Chondrocyte (in vitro differentiated cells): Measurements from ENCODE around the gene SRGN. TPM values are rescaled to one million over a fixed set of nuclear protein-coding genes. Genes with fewer than 3 reads are reported as not detected.
"Not testable (repeated sequence)": the region's sequence is repeated elsewhere in the genome, so short reads cannot be mapped to it uniquely, and the experiment has no call there.

Experiments
- DNase-seq: peaks from one replicate; pipeline ENCODE4 v3.0.0; 2021; ENCODE audit warnings: mixed read lengths, low spot score
- H3K27ac Mint-ChIP-seq: one replicate; pipeline ENCODE4 v1.8.0; 2021; ENCODE audit warnings: mild to moderate bottlenecking, moderate library complexity, mixed read lengths; ENCODE audit not compliant: unreplicated experiment
- H3K27me3 Mint-ChIP-seq: 2 replicates; pipeline ENCODE4 v1.8.0; 2021; ENCODE audit warnings: low read depth, mixed read lengths
- H3K36me3 Mint-ChIP-seq: 2 replicates; pipeline ENCODE4 v1.8.0; 2021; ENCODE audit warnings: low read depth, mixed read lengths
- H3K4me1 Mint-ChIP-seq: 2 replicates; pipeline ENCODE4 v1.8.0; 2021; ENCODE audit warnings: low read depth, mild to moderate bottlenecking, mixed read lengths
- H3K4me3 Mint-ChIP-seq: one replicate; pipeline ENCODE4 v1.8.0; 2021; ENCODE audit warnings: mild to moderate bottlenecking, moderate library complexity, mixed read lengths; ENCODE audit not compliant: unreplicated experiment
- H3K9me3 Mint-ChIP-seq: 2 replicates; pipeline ENCODE4 v1.8.0; 2021; ENCODE audit warnings: low read depth, mixed read lengths
- CTCF ChIP-seq: fragments of 200-600 bp; sonication (generic); IDR thresholded peaks from 2 replicates; pipeline ENCODE4 v1.5.0; 2021; ENCODE audit warnings: antibody characterized with exemption, mild to moderate bottlenecking, moderate library complexity
- total RNA-seq: library from RNA; stranded (reverse); gene quantifications from 3 replicates; pipeline ENCODE4 v1.2.1, GENCODE V29; 2021

The SRGN gene
- total RNA-seq, 1 donor from 2014 or later, result 16.0 TPM

GRCh38 chr10:69125554-69125953, 37.7 kb downstream of the SRGN start:
- peaks cover 35% of the 10 kb centered on the region for H3K4me1 Mint-ChIP-seq
- no peaks in the 10 kb centered on the region for H3K27me3 Mint-ChIP-seq
- H3K27ac Mint-ChIP-seq, result peak overlapping the region; percentile 12
- H3K9me3 Mint-ChIP-seq, result no peaks in the 10 kb centered on the region
- H3K4me3 Mint-ChIP-seq, result peak overlapping the region; percentile 87
- no peak for DNase-seq
- no peaks in the 10 kb centered on the region for H3K36me3 Mint-ChIP-seq
- TF ChIP-seq CTCF, result no peak

GRCh38 chr10:69130251-69130650, 42.3 kb downstream of the SRGN start:
- no peak for TF ChIP-seq CTCF
- Mint-ChIP-seq H3K36me3 (peaks cover 6% of the 10 kb centered on the region), H3K4me3 (no peak overlapping the region), H3K4me1 (peaks cover 33% of the 10 kb centered on the region), H3K27me3 (no peaks in the 10 kb centered on the region), H3K27ac (peak overlapping the region; percentile 50), H3K9me3 (no peaks in the 10 kb centered on the region)
- no peak for DNase-seq

- H3K9me3 Mint-ChIP-seq, result no peaks in the 10 kb centered on the region
- no peak for TF ChIP-seq CTCF
- no peak overlapping the region for H3K4me3 Mint-ChIP-seq
- H3K27me3 Mint-ChIP-seq, result no peaks in the 10 kb centered on the region
- H3K4me1 Mint-ChIP-seq, result no peaks in the 10 kb centered on the region
- H3K27ac Mint-ChIP-seq, result no peak overlapping the region
- H3K36me3 Mint-ChIP-seq, result peaks cover 10% of the 10 kb centered on the region
- no peak for DNase-seq
Observed at GRCh38 chr10:69139961-69140360, 52.1 kb downstream of the SRGN start.

- Mint-ChIP-seq H3K9me3 (no peaks in the 10 kb centered on the region), H3K36me3 (peaks cover 3% of the 10 kb centered on the region), H3K27ac (no peak overlapping the region), H3K4me3 (no peak overlapping the region), H3K27me3 (no peaks in the 10 kb centered on the region), H3K4me1 (no peaks in the 10 kb centered on the region)
- no peak for DNase-seq
- peak; percentile 23 for TF ChIP-seq CTCF
Observed at GRCh38 chr10:69141304-69141703, 53.4 kb downstream of the SRGN start.

GRCh38 chr10:69142074-69142473, 54.2 kb downstream of the SRGN start:
- DNase-seq, H3K4me1 Mint-ChIP-seq, H3K4me3 Mint-ChIP-seq, H3K27ac Mint-ChIP-seq, H3K9me3 Mint-ChIP-seq, H3K27me3 Mint-ChIP-seq, H3K36me3 Mint-ChIP-seq: not testable (repeated sequence)

- H3K27me3 Mint-ChIP-seq, result no peaks in the 10 kb centered on the region
- H3K4me1 Mint-ChIP-seq, result peaks cover 8% of the 10 kb centered on the region
- no peaks in the 10 kb centered on the region for H3K36me3 Mint-ChIP-seq
- DNase-seq, result no peak
- no peak for TF ChIP-seq CTCF
- no peak overlapping the region for H3K27ac Mint-ChIP-seq
- H3K9me3 Mint-ChIP-seq, result no peaks in the 10 kb centered on the region
- no peak overlapping the region for H3K4me3 Mint-ChIP-seq
Observed at GRCh38 chr10:69142983-69143382, 55.1 kb downstream of the SRGN start.
